HG02798 (cell line): ENCODE measurements around the gene ITGB8.

Source experiments
- ATAC-seq: cut with Tn5 transposase; IDR thresholded peaks from one replicate; pipeline ENCODE4 v1.9.1; 2021; ENCODE audit warnings: mild to moderate bottlenecking; ENCODE audit not compliant: unreplicated experiment, poor library complexity

Gene ITGB8

GRCh38 chr7:20307119-20307518, 23.6 kb upstream of the ITGB8 start:
- ATAC-seq, result peak; percentile 57

- ATAC-seq, result no peak
Measured at GRCh38 chr7:20307901-20308300, 22.8 kb upstream of the ITGB8 start.

- ATAC-seq, result no peak
Measured at GRCh38 chr7:20310301-20310700, 20.4 kb upstream of the ITGB8 start.

- ATAC-seq, result peak; percentile 51
Measured at GRCh38 chr7:20310963-20311742, 19.5 kb upstream of the ITGB8 start.

GRCh38 chr7:20311743-20312042, 19.0 kb upstream of the ITGB8 start:
- no peak for ATAC-seq

GRCh38 chr7:20312562-20312961, 18.1 kb upstream of the ITGB8 start:
- ATAC-seq, result no peak

GRCh38 chr7:20313626-20314025, 17.1 kb upstream of the ITGB8 start:
- no peak for ATAC-seq

GRCh38 chr7:20314198-20314597, 16.5 kb upstream of the ITGB8 start:
- ATAC-seq, result no peak

GRCh38 chr7:20316706-20317105, 14.0 kb upstream of the ITGB8 start:
- ATAC-seq, result no peak

GRCh38 chr7:20317413-20317812, 13.3 kb upstream of the ITGB8 start:
- ATAC-seq, result no peak

- ATAC-seq, result no peak
Measured at GRCh38 chr7:20318933-20319332, 11.8 kb upstream of the ITGB8 start.

GRCh38 chr7:20320322-20320721, 10.4 kb upstream of the ITGB8 start:
- no peak for ATAC-seq

- ATAC-seq, result no peak
Measured at GRCh38 chr7:20320786-20321185, 9.9 kb upstream of the ITGB8 start.

- no peak for ATAC-seq
Measured at GRCh38 chr7:20323595-20323994, 7.1 kb upstream of the ITGB8 start.

- ATAC-seq, result no peak
Measured at GRCh38 chr7:20326342-20326741, 4.4 kb upstream of the ITGB8 start.

- ATAC-seq, result no peak
Measured at GRCh38 chr7:20327055-20327454, 3.6 kb upstream of the ITGB8 start.

- ATAC-seq, result no peak
Measured at GRCh38 chr7:20328027-20328426, 2.7 kb upstream of the ITGB8 start.

- ATAC-seq, result no peak
Measured at GRCh38 chr7:20328692-20329091, 2.0 kb upstream of the ITGB8 start.

- ATAC-seq, result peak; percentile 45
Measured at GRCh38 chr7:20329389-20330238, 1.1 kb upstream of the ITGB8 start.

- peak; percentile 35 for ATAC-seq
Measured at GRCh38 chr7:20330928-20331909, 519 bp downstream of the ITGB8 start.
